HG03196 (cell line): Measurements from ENCODE around the gene LMLN.
"Not testable (repeated sequence)": the region's sequence is repeated elsewhere in the genome, so short reads cannot be mapped to it uniquely, and the experiment has no call there.

ENCODE experiments used
- ATAC-seq: cut with Tn5 transposase; IDR thresholded peaks from one replicate; pipeline ENCODE4 v1.9.1; 2021; ENCODE audit not compliant: unreplicated experiment

LMLN gene, protein sequence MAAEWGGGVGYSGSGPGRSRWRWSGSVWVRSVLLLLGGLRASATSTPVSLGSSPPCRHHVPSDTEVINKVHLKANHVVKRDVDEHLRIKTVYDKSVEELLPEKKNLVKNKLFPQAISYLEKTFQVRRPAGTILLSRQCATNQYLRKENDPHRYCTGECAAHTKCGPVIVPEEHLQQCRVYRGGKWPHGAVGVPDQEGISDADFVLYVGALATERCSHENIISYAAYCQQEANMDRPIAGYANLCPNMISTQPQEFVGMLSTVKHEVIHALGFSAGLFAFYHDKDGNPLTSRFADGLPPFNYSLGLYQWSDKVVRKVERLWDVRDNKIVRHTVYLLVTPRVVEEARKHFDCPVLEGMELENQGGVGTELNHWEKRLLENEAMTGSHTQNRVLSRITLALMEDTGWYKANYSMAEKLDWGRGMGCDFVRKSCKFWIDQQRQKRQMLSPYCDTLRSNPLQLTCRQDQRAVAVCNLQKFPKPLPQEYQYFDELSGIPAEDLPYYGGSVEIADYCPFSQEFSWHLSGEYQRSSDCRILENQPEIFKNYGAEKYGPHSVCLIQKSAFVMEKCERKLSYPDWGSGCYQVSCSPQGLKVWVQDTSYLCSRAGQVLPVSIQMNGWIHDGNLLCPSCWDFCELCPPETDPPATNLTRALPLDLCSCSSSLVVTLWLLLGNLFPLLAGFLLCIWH

DNA sequence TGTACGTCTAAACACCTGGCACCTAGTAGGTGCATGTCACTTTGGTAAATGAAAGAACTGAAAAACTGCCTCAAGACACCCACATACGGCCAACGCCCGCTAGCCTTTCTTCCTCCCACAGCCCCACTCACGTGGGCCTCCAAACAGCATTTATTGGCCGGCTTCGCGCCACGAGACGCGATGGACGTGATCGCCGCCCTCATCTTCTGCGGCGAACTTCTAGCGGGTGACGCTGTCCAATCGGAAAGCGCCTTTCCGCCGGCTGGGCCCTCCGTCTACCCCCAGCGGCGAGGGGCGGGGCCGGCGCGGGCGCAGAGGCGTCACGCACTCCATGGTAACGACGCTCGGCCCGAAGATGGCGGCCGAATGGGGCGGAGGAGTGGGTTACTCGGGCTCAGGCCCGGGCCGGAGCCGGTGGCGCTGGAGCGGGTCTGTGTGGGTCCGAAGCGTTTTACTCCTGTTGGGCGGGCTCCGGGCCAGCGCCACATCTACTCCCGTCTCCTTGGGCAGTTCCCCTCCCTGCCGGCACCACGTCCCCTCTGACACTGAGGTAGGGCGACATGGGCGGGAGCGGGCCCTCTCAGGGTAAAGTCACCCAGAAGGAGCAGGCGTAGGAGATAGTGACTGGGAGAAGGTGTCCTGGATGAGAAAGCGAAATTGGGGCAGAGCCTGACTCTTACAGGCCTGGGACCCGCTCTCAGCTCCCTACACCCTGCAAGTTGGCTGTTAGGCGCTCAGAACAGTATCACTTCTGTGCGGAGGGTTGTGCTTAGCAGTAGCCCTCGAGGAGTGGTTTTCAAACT lies at the start of gene LMLN:
LMLN (plus strand) TSS at position 327 of the 803 bp plus-strand sequence; CDS start at position 356, 29 bp downstream.
- ATAC-seq = peak; percentile 98

DNA sequence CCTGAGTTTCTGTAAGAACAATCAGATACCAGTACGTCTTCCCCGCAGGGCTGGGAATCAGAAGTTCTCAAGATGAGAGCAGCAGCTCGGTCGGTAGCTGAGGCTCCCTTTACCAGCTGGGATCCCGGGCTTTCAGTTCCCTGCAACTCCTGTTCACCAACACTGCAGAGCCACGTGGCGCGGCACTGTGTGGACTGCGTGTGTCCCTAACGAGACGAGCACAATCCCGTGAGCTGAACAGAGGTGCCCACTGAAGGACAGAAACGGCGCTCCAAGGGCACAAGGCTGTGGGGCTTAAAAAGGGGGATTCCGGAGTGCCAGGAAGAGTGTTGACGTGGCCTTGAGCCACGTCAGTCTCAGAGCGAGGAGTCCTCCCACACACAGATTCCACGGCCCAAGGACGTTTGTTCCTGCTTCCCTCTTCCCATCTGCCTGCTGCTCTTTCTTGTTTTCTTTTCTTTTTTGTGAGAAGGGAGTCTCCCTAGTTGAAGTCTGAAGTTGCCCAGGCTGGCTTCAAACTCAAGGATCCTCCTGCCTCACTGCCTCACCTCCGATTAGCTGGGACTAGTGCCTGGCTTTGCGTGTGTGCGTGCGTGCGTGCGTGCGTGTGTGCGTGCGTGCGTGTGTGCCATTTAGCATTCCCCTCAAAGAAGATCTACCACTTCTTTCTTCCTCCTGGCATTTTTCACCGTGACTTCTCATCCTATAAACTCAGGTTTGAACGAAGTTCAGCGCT lies 47.1 kb upstream of the LMLN start:
- no peak for ATAC-seq

DNA sequence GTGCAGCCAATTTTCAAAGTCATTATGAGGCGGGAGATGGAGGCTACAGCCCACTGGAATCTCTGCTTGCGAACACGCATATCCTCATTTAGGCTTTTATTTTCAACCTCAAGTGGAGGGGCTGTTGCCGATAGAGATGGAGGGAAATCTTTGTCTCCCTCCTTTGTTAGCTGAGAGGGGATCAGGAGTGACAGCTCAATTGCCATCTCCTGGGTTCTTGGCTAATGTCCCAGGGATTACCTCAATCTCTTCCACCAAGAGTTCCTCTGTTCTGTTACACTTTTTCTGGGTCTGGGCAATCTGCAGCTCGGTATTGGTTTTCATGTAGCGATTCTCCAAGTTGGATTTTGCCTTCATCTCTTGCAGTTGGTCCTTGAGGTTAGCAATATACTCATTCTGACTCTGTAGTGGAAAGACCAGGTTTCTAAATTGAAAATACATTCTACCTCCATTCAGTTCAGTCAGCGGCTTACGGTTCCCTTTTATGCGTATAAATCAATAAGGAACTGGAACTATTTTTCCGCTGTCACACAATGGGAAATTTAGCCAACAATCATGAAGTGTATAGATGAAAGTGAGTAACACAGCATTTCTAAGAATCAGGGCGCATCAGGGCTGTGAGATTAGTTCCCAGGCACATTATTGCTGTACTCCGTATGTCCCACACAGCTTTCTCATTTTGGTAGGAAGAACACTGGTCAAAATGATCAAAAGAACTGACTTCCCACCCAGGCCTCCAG lies 46.2 kb upstream of the LMLN start:
- no peak for ATAC-seq

DNA sequence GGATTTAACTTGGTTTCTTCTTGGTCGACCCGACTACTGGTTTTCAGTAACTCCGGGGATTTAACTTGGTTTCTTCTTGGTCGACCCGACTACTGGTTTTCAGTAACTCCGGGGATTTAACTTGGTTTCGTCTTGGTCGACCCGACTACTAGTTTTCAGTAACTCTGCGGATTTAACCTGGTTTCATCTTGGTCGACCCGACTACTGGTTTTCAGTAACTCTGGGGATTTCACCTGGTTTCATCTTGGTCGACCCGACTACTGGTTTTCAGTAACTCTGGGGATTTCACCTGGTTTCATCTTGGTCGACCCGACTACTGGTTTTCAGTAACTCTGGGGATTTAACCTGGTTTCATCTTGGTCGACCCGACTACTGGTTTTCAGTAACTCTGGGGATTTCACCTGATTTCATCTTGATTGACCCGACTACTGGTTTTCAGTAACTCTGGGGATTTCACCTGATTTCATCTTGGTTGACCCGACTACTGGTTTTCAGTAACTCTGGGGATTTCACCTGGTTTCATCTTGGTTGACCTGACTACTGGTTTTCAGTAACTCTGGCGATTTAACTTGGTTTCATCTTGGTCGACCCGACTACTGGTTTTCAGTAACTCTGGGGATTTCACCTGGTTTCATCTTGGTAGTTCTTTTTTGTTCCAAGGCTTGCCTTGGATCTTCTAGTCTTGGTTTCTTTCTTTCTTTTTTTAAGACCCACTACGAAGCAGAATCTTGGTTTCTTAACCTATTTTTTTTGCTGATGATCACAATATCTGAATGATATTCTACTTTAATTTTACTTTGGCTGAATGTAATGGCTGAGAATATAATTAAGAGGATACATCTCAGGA lies 38.4 kb upstream of the LMLN start:
- ATAC-seq = not testable (repeated sequence)

DNA sequence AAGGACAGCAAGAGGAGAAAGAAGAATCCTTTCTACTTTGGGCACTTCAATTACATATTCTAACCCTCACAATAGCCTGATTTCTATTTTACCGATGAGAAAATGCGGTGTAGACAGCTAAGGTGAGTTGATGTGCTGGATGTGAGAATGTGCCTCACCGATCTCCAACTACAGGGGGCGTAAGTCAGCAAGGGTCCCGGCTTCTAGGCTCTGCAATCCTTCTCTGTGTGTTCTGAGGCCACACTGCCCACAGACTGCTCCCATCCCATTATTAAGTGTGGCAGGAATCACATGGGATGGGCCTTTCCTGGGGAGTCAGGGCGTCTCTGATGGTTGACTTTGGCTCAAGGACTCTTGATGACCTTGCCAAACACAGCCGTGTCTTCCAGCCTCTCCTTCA lies 33.6 kb upstream of the LMLN start:
- ATAC-seq = no peak

DNA sequence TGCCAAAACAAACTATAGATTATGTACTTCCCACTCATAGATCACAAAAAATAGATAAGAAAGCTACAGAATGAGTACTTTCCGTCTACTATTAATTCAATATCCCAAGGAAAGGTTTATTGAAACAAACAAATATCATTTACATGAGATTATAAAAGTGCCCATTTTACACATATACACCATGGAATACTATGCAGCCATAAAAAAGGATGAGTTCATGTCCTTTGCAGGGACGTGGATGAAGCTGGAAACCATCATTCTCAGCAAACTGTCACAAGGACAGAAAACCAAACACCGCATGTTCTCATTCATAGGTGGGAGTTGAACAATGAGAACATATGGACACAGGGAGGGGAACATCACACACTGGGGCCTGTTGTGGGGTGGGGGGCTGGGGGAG lies 32.4 kb upstream of the LMLN start:
- not testable (repeated sequence) for ATAC-seq

DNA sequence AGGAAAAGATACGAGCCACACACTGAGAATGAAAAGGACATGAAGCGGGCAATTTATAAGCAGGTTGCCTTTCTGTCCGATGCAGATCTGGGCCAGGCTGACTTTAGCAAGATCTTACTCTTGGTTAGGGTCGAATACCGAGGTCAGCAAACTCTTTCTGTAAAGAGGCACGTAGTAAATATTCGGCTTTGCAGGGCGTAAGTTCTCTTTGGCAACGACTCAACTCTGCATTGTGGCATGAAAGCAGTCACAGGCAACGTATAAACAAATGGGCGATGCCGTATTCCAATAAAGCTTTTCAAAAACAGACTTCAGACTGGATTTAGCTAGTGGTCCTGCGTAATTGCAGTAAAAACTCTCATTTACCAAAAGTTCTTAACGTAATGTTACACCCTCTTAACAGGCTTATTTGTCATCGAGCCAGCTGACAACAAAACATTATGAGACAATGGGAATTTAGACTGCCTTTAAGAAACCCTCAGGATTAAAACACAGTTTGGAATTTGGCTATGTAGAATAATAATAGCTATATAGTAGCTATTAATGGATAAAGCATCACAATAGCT lies 23.1 kb upstream of the LMLN start:
- no peak for ATAC-seq

DNA sequence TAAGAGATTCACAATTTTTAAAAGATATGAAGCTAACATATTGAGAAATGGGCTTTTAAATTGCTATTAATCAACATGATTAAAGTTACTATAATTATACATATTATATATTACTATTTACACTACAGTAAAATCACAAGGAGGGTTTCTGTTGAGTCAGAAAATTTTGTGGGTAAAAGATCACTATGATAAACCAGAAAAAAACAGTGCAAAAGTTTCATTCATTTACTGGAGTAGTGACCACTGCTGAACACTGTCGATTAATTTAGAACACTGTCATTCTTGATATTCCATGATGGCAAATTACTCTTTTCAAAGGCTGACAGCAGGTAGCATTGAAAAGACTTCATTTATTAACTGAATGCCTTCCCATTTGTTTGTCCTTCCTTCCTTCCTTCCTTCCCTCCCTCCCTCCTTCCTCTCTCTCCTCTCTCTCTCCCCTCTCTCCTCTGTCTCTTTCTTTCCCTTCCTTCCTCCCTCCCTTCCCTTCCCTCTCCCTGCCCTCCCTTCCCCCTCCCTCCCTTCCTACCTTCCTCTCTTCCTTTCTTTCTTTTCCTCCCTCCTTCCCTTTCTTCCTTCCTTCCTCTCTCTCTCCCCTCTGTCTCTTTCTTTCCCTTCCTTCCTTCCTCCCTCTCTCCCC lies 19.2 kb upstream of the LMLN start:
- ATAC-seq = no peak

DNA sequence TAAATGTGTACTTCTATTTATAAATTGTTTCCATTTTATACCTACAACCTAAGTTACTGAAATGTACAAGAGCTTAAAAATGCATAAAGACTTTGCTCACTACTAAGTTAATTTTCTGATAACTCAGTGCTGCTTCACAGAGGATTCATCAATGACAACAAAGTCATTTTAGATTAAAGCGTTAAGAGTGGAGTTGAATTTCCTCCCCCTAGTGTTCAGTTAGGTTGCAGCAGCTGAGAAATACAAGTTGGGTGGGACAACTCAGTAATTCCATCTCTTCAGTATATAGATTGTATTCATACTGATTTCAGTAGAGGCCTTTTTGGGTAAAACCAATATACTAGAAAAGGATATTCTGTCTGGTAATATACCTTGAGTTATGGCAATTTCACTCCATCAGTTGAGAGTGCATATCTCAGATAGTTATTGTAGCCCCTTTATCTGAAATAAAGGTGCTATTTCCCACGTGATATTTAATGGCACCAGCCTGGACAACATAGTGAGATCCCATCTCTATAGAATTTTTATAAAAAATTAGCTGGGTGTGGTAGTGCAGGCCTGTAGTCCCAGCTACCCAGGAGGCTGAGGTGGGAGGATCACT lies 17.0 kb upstream of the LMLN start:
- ATAC-seq = no peak

DNA sequence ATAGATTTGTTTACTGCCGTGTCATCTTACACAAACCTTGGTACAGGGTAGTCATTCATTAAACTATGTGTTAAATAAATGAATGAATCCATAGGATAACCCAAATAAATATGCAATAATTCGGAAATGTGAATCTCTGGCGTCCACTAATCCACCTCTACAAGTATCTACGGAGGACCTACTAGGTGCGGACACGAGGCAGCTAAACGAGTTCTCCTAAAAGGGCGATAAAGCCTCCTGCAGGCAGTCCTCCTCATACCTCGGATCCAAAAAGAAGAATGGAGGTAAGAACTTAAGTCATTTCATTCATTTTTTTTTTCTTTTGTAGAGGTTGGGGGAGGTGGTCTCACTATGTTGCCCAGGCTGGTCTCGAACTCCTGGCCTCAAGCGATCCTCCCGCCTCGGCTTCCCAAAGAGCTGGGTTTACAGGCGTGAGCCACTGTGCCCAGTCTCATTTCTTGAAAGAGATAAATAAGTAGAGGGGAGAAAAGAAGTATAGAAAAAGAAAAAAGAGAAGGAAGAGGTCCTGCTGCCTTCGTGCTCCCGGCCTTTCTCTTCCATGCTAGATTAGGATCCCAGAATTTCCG lies 10.7 kb upstream of the LMLN start:
- peak; percentile 3 for ATAC-seq

DNA sequence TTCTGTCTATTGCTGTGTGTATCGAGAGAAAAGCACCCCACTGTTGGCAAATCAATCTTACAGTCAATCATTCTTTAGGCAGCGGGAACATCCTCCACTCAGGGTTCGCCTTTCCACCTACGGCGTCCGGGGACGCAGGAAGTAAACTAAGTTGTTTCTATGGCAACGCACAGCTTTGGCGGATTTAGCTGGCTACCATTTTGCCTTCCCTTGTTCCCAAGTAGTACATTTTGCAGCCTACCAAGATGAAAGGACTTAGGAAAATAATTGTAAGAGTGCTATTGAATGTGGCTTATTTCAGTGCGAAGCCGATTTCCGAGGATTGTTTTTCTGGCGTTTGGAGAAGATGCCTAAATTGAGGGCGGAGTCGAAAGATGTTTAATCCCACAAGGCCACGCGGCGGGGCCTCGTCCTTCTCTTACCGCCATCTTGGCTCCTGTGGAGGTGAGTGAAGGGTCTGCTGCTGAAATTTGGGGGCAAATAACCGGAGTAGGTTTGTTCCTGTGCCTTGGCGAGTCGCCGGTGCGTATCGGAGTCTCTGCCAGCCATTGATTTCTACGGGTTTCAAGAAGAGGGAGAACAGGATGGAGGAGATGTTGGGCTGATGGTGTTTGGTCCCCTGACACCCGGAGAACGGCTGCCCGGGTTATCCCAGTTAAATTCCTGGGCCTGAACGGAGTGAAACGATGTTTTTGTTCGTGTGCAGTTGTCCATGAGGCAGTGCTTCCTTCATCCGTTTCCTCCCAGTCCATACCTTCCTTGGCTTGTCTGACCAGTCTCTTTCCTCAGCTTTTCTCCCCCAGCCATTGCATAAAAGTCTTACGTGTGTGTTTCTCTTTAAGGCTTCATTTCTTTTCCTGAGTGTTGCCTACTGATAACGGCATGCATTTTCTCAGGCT lies 10.0 kb upstream of the LMLN start, which contains the start of gene RPL35A:
RPL35A (plus strand) TSS at position 413 of the 899 bp plus-strand sequence. CDS start 778 bp downstream, outside the sequence.
- peak; percentile 90 for ATAC-seq

DNA sequence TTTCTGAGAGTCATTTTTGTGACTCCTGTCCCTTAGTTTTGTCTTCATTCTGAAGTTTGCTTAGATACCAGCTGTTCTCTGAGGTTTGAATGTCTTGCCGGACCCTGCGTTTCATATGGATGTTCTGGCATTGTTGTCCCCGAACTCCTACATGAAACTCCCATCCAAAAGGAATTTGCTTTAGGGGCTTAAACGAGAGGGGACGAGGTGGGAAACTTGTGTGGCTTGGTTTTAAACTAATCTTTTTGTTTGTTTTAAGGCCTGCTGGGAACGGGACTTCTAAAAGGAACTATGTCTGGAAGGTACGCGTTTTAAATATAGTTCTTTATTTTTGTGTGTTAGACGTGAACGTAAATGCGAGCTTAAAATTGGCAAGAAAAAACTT lies 9.3 kb upstream of the LMLN start:
- ATAC-seq = no peak

DNA sequence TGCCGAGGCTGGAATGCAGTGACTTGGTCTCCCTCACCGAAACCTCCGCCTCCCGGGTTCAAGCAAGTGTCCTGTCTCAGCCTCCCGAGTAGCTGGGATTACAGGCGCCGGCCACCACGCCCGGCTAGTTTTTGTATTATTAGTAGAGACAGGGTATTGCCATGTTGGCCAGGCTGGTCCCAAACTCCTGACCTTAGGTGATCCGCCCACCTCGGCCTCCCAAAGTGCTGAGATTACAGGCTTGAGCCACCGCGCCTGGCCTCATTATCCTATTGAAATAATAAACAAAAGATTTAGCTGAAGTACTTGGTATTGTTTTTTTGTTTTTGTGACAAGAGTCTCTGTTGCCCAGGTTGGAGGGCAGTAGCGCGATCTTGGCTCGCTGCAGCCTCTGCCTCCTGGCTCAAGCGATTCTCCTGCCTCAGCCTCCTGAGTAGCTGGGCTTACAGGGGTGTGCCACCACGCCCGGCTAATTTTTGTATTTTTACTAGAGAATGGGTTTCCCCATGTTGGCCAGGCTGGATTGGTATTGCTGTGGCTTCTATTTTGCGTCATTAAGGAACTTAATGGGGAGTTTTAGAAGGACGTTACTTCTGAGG lies 8.5 kb upstream of the LMLN start:
- ATAC-seq = no peak

DNA sequence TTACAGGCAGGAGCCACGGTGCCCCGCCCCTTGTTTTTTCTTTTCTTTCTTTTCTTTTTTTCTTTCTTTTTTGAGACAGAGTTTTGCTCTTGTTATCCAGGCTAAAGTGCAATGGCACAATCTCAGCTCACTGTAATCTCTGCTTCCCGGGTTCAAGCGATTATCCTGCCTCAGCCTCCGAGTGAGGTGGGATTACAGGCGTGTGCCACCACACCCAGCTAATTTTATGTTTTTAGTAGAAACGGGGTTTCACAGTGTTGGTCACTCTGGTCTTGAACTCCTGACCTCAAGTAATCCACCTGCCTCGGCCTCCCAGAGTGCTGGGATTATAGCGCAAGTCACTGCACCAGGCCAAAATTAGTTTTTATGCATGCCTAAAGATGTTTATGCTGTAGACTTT lies 7.6 kb upstream of the LMLN start:
- no peak for ATAC-seq

DNA sequence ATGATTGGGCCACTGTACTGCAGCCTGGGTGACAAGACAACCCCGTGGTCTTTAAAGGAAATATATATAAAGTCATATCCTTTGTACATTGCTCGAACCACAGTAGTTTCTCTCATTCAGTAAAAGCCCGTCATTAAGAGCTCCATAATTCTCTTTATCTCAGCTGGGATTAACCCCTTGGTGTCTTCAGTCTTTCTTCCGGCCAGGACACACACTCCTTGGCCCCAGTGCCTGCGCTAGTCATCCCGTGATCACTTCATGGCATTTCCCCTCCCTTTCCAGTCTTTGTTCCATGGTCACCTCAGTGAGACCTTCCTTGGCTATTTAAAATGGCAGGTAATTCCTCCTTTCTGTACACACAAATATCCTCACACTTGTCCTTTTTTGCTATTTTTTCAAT lies 6.7 kb upstream of the LMLN start:
- ATAC-seq = no peak

DNA sequence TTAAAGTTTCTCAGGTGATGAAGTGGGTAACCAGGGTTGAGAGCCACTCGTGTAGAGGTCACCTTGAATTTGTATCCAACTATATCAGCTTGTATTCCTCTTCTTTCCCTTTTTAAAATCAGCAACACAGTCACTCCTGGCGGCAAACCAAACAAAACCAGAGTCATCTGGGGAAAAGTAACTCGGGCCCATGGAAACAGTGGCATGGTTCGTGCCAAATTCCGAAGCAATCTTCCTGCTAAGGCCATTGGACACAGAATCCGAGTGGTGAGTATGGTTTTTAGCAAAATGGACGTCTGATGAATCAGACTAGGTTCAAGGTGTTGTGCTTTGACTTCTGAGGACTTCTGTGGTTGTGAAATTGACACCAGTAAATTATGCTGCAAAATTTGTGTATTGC lies 6.1 kb upstream of the LMLN start:
- ATAC-seq = no peak
